SK-N-SH treated with all-trans-retinoic acid at 6 μM for 48 hours (cell line): ENCODE data around the gene SCN9A.

Source experiments
- ATAC-seq: fragments of 200-7000 bp; cut with Tn5 transposase; 3 replicates; pipeline ENCODE4 v1.9.1; 2020; ENCODE audit warnings: mild to moderate bottlenecking, moderate library complexity
- ARNTL ChIP-seq: fragments of 450-650 bp; formaldehyde crosslinking; IDR thresholded peaks from 2 replicates; pipeline ENCODE4 v1.5.0; 2020; ENCODE audit warnings: low read depth, mild to moderate bottlenecking, moderate library complexity, borderline replicate concordance
- BACH2 ChIP-seq: fragments of 250-450 bp; sonication (Bioruptor Pico); IDR thresholded peaks from 2 replicates; pipeline ENCODE4 v1.9.0; 2021; ENCODE audit warnings: mild to moderate bottlenecking, borderline replicate concordance
- CSDC2 ChIP-seq: fragments of 250-450 bp; sonication (Bioruptor Pico); IDR thresholded peaks from 2 replicates; pipeline ENCODE4 v1.5.0; 2020; ENCODE audit warnings: mild to moderate bottlenecking, moderate library complexity
- OSR1 ChIP-seq: fragments of 250-450 bp; sonication (Bioruptor Pico); IDR thresholded peaks from 2 replicates; pipeline ENCODE4 v1.8.0; 2022; ENCODE audit warnings: moderate library complexity, mild to moderate bottlenecking, inconsistent platforms
- RARB ChIP-seq: fragments of 250-450 bp; sonication (Bioruptor Pico); IDR thresholded peaks from 2 replicates; pipeline ENCODE4 v1.8.0; 2021; ENCODE audit warnings: mild to moderate bottlenecking, moderate library complexity
- SNAI2 ChIP-seq: fragments of 250-450 bp; sonication (Bioruptor Pico); IDR thresholded peaks from 2 replicates; pipeline ENCODE4 v1.5.0; 2020; ENCODE audit warnings: mild to moderate bottlenecking, moderate library complexity
- TCF4 ChIP-seq: fragments of 250-450 bp; sonication (Bioruptor Pico); IDR thresholded peaks from 2 replicates; pipeline ENCODE4 v1.8.0; 2021; ENCODE audit warnings: mild to moderate bottlenecking, moderate library complexity, borderline replicate concordance
- ZC3H10 ChIP-seq: fragments of 250-450 bp; sonication (Bioruptor Pico); IDR thresholded peaks from 2 replicates; pipeline ENCODE4 v1.5.1; 2021; ENCODE audit warnings: mild to moderate bottlenecking, moderate library complexity
- ZFP3 ChIP-seq: fragments of 250-450 bp; sonication (Bioruptor Pico); IDR thresholded peaks from 2 replicates; pipeline ENCODE4 v1.5.0; 2020; ENCODE audit warnings: mild to moderate bottlenecking, moderate library complexity
- ZFP30 ChIP-seq: fragments of 450-650 bp; formaldehyde crosslinking; IDR thresholded peaks from 2 replicates; pipeline ENCODE4 v1.5.0; 2022; ENCODE audit warnings: mild to moderate bottlenecking, moderate library complexity
- ZNF565 ChIP-seq: fragments of 450-650 bp; formaldehyde crosslinking; conservative IDR thresholded peaks from 2 replicates; pipeline ENCODE4 v1.5.0; 2020; ENCODE audit warnings: low read depth, mild to moderate bottlenecking, moderate library complexity
- ZNF70 ChIP-seq: fragments of 450-650 bp; formaldehyde crosslinking; IDR thresholded peaks from 2 replicates; pipeline ENCODE4 v1.5.0; 2020; ENCODE audit warnings: mild to moderate bottlenecking, moderate library complexity
- ZNF8 ChIP-seq: fragments of 450-650 bp; formaldehyde crosslinking; IDR thresholded peaks from 2 replicates; pipeline ENCODE4 v1.5.0; 2020; ENCODE audit warnings: mild to moderate bottlenecking, moderate library complexity
- TF ChIP-seq, protein P1 (sequence below): fragments of 250-450 bp; sonication (Bioruptor Pico); IDR thresholded peaks from 2 replicates; pipeline ENCODE4 v1.5.1; 2020; ENCODE audit warnings: low read depth, mild to moderate bottlenecking, moderate library complexity
- TF ChIP-seq, protein P2 (sequence below): fragments of 250-450 bp; sonication (Bioruptor Pico); IDR thresholded peaks from 2 replicates; pipeline ENCODE4 v1.8.0; 2021; ENCODE audit warnings: low read depth, mild to moderate bottlenecking, moderate library complexity, borderline replicate concordance
- TF ChIP-seq, protein P3 (sequence below): fragments of 250-450 bp; sonication (Bioruptor Pico); IDR thresholded peaks from 2 replicates; pipeline ENCODE4 v1.5.0; 2020; ENCODE audit warnings: mild to moderate bottlenecking, moderate library complexity
- TF ChIP-seq, protein P4 (sequence below): fragments of 250-450 bp; sonication (Bioruptor Pico); IDR thresholded peaks from 2 replicates; pipeline ENCODE4 v1.5.1; 2021; ENCODE audit warnings: mild to moderate bottlenecking, moderate library complexity

Gene SCN9A

DNA sequence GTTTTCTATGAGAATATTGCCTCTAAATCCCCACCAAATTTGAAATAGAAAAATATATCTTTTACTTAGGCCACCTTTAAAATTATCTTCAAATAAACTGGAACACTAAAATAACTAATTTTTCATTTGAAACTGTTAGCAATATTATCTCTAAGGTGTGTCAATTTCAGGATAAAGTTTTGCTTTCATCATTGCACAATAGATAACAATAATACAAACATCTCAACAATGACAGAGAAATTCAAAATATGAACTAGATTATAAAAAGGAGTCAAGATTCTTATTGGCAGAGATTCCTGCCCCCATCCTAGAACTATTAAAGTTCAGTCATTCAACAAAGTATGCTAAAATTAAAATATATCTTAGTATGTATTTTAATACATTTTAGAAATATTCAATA, 117.9 kb downstream of the SCN9A start (continued):
- TF ChIP-seq, protein P1, sequence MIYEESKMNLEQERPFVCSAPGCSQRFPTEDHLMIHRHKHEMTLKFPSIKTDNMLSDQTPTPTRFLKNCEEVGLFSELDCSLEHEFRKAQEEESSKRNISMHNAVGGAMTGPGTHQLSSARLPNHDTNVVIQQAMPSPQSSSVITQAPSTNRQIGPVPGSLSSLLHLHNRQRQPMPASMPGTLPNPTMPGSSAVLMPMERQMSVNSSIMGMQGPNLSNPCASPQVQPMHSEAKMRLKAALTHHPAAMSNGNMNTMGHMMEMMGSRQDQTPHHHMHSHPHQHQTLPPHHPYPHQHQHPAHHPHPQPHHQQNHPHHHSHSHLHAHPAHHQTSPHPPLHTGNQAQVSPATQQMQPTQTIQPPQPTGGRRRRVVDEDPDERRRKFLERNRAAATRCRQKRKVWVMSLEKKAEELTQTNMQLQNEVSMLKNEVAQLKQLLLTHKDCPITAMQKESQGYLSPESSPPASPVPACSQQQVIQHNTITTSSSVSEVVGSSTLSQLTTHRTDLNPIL (CRISPR knock-in tag) = no peak
- no peak for TF ChIP-seq CSDC2 (CRISPR knock-in tag)
- no peak for TF ChIP-seq BACH2 (CRISPR knock-in tag)
- no peak for TF ChIP-seq ZFP30 (CRISPR knock-in tag)
- no peak for TF ChIP-seq ARNTL (CRISPR knock-in tag)

DNA sequence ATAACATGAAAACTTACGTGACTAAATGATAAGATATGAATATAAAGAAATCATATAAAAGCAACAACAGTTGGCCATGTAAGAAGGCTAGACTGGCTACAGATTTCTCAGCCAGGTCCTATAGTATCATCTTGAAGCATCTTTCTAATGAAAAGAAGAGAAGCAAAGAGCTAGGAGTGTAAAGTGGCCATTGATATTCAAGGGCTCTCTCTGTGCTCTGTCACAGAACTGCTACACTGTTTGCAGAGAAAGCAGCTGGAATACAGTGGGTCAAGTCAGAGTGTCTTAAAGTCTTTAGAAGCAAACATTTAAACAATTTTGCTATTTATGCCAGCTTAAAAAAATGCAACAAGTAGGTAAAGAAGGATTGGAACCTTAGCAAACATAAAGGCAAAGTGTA, 118.8 kb downstream of the SCN9A start:
- TF ChIP-seq TCF4 (CRISPR knock-in tag) (no peak), ZNF8 (no peak)
- no peak for ATAC-seq

DNA sequence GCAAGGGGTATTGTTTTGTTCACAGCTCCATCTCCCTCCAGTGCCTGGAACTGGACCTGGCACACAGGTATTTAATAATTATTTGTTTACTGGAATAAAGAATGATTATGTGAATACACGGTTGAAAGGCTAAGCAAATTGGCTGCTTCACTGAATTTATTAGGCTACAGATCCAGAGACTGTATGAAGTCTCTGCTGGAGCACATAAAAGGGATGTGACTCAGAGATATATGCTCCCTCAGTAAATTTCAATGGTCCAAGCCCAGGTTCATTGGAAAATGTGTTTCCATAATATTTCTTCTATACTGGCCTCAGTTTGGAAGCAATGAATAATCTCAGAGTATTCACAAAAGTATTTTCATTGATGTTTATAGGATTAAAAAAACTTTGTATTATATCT, 126.4 kb downstream of the SCN9A start:
- no peak for ATAC-seq
- TF ChIP-seq TCF4 (CRISPR knock-in tag) = no peak
- TF ChIP-seq, protein P1 (CRISPR knock-in tag) = no peak
- TF ChIP-seq, protein P2, sequence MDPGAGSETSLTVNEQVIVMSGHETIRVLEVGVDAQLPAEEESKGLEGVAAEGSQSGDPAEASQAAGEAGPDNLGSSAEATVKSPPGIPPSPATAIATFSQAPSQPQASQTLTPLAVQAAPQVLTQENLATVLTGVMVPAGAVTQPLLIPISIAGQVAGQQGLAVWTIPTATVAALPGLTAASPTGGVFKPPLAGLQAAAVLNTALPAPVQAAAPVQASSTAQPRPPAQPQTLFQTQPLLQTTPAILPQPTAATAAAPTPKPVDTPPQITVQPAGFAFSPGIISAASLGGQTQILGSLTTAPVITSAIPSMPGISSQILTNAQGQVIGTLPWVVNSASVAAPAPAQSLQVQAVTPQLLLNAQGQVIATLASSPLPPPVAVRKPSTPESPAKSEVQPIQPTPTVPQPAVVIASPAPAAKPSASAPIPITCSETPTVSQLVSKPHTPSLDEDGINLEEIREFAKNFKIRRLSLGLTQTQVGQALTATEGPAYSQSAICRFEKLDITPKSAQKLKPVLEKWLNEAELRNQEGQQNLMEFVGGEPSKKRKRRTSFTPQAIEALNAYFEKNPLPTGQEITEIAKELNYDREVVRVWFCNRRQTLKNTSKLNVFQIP (CRISPR knock-in tag) = no peak
- TF ChIP-seq ZFP3 (CRISPR knock-in tag) = no peak
- TF ChIP-seq BACH2 (CRISPR knock-in tag) = no peak
- no peak for TF ChIP-seq CSDC2 (CRISPR knock-in tag)

DNA sequence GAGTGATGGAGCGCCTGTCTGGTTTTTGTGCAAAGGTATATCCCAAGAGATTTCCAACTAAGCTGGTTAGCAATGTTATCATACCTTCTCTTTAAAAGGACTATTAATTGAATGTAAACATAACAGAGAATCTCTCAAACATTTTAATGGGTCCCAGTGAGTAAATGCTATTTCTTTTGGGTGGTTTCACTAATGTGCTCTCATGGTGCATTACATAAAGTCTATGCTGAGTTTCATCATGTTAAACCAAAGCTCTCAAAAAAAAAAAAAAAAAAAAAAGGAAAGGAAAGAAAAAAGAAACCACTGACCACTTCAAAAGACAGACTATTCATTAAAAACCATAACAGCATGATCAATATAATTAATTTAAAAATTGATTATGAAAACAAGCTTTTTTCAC, 128.8 kb downstream of the SCN9A start:
- TF ChIP-seq ZNF70 (CRISPR knock-in tag) (no peak), ZNF565 (CRISPR knock-in tag) (no peak), ZFP3 (CRISPR knock-in tag) (no peak), OSR1 (no peak), ARNTL (CRISPR knock-in tag) (no peak), ZNF8 (no peak), RARB (CRISPR knock-in tag) (no peak), ZFP30 (CRISPR knock-in tag) (no peak), ZC3H10 (CRISPR knock-in tag) (no peak), SNAI2 (CRISPR knock-in tag) (no peak)
- TF ChIP-seq, protein P3, sequence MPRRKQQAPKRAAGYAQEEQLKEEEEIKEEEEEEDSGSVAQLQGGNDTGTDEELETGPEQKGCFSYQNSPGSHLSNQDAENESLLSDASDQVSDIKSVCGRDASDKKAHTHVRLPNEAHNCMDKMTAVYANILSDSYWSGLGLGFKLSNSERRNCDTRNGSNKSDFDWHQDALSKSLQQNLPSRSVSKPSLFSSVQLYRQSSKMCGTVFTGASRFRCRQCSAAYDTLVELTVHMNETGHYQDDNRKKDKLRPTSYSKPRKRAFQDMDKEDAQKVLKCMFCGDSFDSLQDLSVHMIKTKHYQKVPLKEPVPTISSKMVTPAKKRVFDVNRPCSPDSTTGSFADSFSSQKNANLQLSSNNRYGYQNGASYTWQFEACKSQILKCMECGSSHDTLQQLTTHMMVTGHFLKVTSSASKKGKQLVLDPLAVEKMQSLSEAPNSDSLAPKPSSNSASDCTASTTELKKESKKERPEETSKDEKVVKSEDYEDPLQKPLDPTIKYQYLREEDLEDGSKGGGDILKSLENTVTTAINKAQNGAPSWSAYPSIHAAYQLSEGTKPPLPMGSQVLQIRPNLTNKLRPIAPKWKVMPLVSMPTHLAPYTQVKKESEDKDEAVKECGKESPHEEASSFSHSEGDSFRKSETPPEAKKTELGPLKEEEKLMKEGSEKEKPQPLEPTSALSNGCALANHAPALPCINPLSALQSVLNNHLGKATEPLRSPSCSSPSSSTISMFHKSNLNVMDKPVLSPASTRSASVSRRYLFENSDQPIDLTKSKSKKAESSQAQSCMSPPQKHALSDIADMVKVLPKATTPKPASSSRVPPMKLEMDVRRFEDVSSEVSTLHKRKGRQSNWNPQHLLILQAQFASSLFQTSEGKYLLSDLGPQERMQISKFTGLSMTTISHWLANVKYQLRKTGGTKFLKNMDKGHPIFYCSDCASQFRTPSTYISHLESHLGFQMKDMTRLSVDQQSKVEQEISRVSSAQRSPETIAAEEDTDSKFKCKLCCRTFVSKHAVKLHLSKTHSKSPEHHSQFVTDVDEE (CRISPR knock-in tag) = no peak
- TF ChIP-seq, protein P2 (CRISPR knock-in tag) = no peak
- TF ChIP-seq, protein P4, sequence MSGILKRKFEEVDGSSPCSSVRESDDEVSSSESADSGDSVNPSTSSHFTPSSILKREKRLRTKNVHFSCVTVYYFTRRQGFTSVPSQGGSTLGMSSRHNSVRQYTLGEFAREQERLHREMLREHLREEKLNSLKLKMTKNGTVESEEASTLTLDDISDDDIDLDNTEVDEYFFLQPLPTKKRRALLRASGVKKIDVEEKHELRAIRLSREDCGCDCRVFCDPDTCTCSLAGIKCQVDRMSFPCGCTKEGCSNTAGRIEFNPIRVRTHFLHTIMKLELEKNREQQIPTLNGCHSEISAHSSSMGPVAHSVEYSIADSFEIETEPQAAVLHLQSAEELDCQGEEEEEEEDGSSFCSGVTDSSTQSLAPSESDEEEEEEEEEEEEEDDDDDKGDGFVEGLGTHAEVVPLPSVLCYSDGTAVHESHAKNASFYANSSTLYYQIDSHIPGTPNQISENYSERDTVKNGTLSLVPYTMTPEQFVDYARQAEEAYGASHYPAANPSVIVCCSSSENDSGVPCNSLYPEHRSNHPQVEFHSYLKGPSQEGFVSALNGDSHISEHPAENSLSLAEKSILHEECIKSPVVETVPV (CRISPR knock-in tag) = no peak
- no peak for ATAC-seq
